CD8-positive, alpha-beta memory T cell (primary cell): ENCODE results near the gene SLC17A7. TPM values are rescaled to one million over a fixed set of nuclear protein-coding genes. Genes with fewer than 3 reads are reported as not detected.
"Not testable (repeated sequence)": the region's sequence is repeated elsewhere in the genome, so short reads cannot be mapped to it uniquely, and the experiment has no call there.

ENCODE experiments used
- CTCF ChIA-PET: fragments of 350-600 bp; sonication (Branson Sonifier 250); formaldehyde crosslinking; loops from one replicate; lab custom pipeline; 2021; ENCODE audit warnings: antibody characterized with exemption; lab: Charles Lee
- POLR2A ChIA-PET: fragments of 350-600 bp; sonication (Branson Sonifier 250); formaldehyde crosslinking; loops from one replicate; lab custom pipeline; 2021; ENCODE audit warnings: antibody characterized with exemption; lab: Charles Lee
- DNase-seq, 5 donors: peaks; one replicate each; pipeline versions ENCODE4 v3.0.0 to v3.0.0-alpha.2; 2020 to 2022; ENCODE audit warnings: mixed read lengths in 1 of 5
- H3K27ac ChIP-seq: one replicate; pipeline ENCODE4 v1.7.0; 2013; ENCODE audit warnings: low read depth, mild to moderate bottlenecking, low read length, moderate library complexity
- H3K27me3 ChIP-seq: 2 replicates; pipeline ENCODE4 v1.7.0; 2013; ENCODE audit warnings: low read length, mild to moderate bottlenecking; ENCODE audit not compliant: insufficient read depth, poor library complexity, severe bottlenecking
- H3K36me3 ChIP-seq: 2 replicates; pipeline ENCODE4 v1.7.0; 2013; ENCODE audit warnings: mild to moderate bottlenecking, low read length, moderate library complexity; ENCODE audit not compliant: insufficient read depth
- H3K4me1 ChIP-seq: 2 replicates; pipeline ENCODE4 v1.7.0; 2013; ENCODE audit warnings: mild to moderate bottlenecking, low read length, moderate library complexity; ENCODE audit not compliant: insufficient read depth
- H3K4me3 ChIP-seq: 2 replicates; pipeline ENCODE4 v1.7.0; 2013; ENCODE audit warnings: mild to moderate bottlenecking, low read length
- H3K9me3 ChIP-seq: 2 replicates; pipeline ENCODE4 v1.7.0; 2013; ENCODE audit warnings: mild to moderate bottlenecking, low read length
- H3K27ac Mint-ChIP-seq, 8 donors: one replicate each; pipeline ENCODE4 v1.8.0; 2020 to 2021; ENCODE audit warnings: mixed read lengths in 8 of 8, mild to moderate bottlenecking in 6 of 8, inconsistent platforms in 3 of 8, moderate library complexity in 3 of 8
- H3K27me3 Mint-ChIP-seq, 2 donors: one replicate each; pipeline ENCODE4 v1.8.0; 2020 to 2021; ENCODE audit warnings: mixed read lengths in 2 of 2, mild to moderate bottlenecking in 1 of 2, moderate library complexity in 1 of 2
- H3K36me3 Mint-ChIP-seq, 3 donors: one replicate each; pipeline ENCODE4 v1.8.0; 2020 to 2021; ENCODE audit warnings: mixed read lengths in 3 of 3, inconsistent platforms in 1 of 3, mild to moderate bottlenecking in 1 of 3
- H3K4me1 Mint-ChIP-seq, 3 donors: one replicate each; pipeline ENCODE4 v1.8.0; 2020 to 2021; ENCODE audit warnings: mixed read lengths in 3 of 3, inconsistent platforms in 1 of 3, mild to moderate bottlenecking in 1 of 3
- H3K4me3 Mint-ChIP-seq, 7 donors: one replicate each; pipeline ENCODE4 v1.8.0; 2020 to 2021; ENCODE audit warnings: mixed read lengths in 7 of 7, mild to moderate bottlenecking in 6 of 7, moderate library complexity in 4 of 7, inconsistent platforms in 2 of 7
- H3K9me3 Mint-ChIP-seq, 5 donors: one replicate each; pipeline ENCODE4 v1.8.0; 2020 to 2022; ENCODE audit warnings: mixed read lengths in 5 of 5, mild to moderate bottlenecking in 3 of 5, moderate library complexity in 2 of 5, inconsistent platforms in 1 of 5
- polyA plus RNA-seq: library from polyadenylated mRNA; unstranded; fragments of 300-500 nt; fragmentation: Illumina TruSeq; gene quantifications from one replicate; pipeline ENCODE4 v1.2.3, GENCODE V29; 2021
- total RNA-seq, 2 experiments: library from RNA; stranded (reverse); gene quantifications; one replicate each; pipeline ENCODE4 v1.2.3, GENCODE V29; 2021

Gene SLC17A7
- total and polyA plus RNA-seq, 3 experiments from 2014 or later = 0.07 to 0.09 TPM; not detected in 1

- no peaks in the 10 kb centered on the region for H3K9me3 ChIP-seq
- peaks cover 14% of the 10 kb centered on the region for H3K36me3 ChIP-seq
- H3K27me3 ChIP-seq = no peaks in the 10 kb centered on the region
- H3K27ac Mint-ChIP-seq = peak within 1 kb of the TSS; percentile 80 to 100 (median 100)
- H3K36me3 Mint-ChIP-seq = peaks cover 8 to 65% (median 12%) of the 10 kb centered on the region in 3 donors
- peak within 1 kb of the TSS; percentile 93 to 100 (median 98) for H3K4me3 Mint-ChIP-seq
- DNase-seq = peak; percentile 88 to 97 (median 93)
- ChIA-PET POLR2A (interaction anchor here (0.6 to 3.0 kb wide), 11 partner anchors 10 to 1341 kb away, joined by 3 to 62 read pairs (median 5); partner anchors contain the start of gene RPS11), CTCF (interaction anchor here (0.7 to 4.7 kb wide), 6 partner anchors 10 to 44 kb away, joined by 3 to 51 read pairs (median 3); partner anchors contain the start of genes FLT3LG and RPS11)
- H3K27ac ChIP-seq = peak within 1 kb of the TSS; percentile 99
- H3K4me3 ChIP-seq = peak within 1 kb of the TSS; percentile 99
- peaks cover 43 to 69% (median 48%) of the 10 kb centered on the region in 3 donors for H3K4me1 Mint-ChIP-seq
- H3K4me1 ChIP-seq = peaks cover 48% of the 10 kb centered on the region
- no peaks in the 10 kb centered on the region for H3K27me3 Mint-ChIP-seq
- no peaks in the 10 kb centered on the region for H3K9me3 Mint-ChIP-seq
Observed at GRCh38 chr19:49451430-49452181, 10.3 kb upstream of the SLC17A7 start, which contains the start of gene PIH1D1. PIH1D1 (minus strand) TSS chr19:49451814; CDS start chr19:49451574, 240 bp downstream.

GRCh38 chr19:49450405-49450804 is 9.1 kb upstream of the SLC17A7 start:
- peak overlapping the region; percentile 64 to 100 (median 98) for H3K4me3 Mint-ChIP-seq
- POLR2A ChIA-PET = interaction anchor here (0.5 to 0.7 kb wide), 2 partner anchors 41 to 45 kb away, joined by 3 read pairs; no protein-coding TSS in a partner anchor
- peak overlapping the region in 7 of 8 donors; percentile 66 to 100 (median 80) for H3K27ac Mint-ChIP-seq
- H3K4me1 Mint-ChIP-seq = peaks cover 41 to 61% (median 44%) of the 10 kb centered on the region in 3 donors
- H3K9me3 Mint-ChIP-seq = no peaks in the 10 kb centered on the region
- H3K27me3 Mint-ChIP-seq = no peaks in the 10 kb centered on the region
- H3K27me3 ChIP-seq = no peaks in the 10 kb centered on the region
- peak overlapping the region; percentile 99 for H3K4me3 ChIP-seq
- peaks cover 8 to 64% (median 11%) of the 10 kb centered on the region in 3 donors for H3K36me3 Mint-ChIP-seq
- no peak for DNase-seq
- H3K36me3 ChIP-seq = peaks cover 14% of the 10 kb centered on the region
- no peaks in the 10 kb centered on the region for H3K9me3 ChIP-seq
- CTCF ChIA-PET = interaction anchor here (1.2 to 4.7 kb wide), 2 partner anchors 20 to 26 kb away, joined by 3 to 51 read pairs; no protein-coding TSS in a partner anchor
- H3K27ac ChIP-seq = peak overlapping the region; percentile 88
- H3K4me1 ChIP-seq = peaks cover 48% of the 10 kb centered on the region

- no peak for DNase-seq
- Mint-ChIP-seq H3K4me1 (peaks cover 43 to 66% (median 44%) of the 10 kb centered on the region in 3 donors), H3K9me3 (no peaks in the 10 kb centered on the region), H3K4me3 (peak overlapping the region in 4 of 7 donors; percentile 14 to 55 (median 33)), H3K36me3 (peaks cover 8 to 59% (median 11%) of the 10 kb centered on the region in 3 donors), H3K27ac (peak overlapping the region in 7 of 8 donors; percentile 15 to 94 (median 53)), H3K27me3 (no peaks in the 10 kb centered on the region)
- Histone ChIP-seq H3K4me1 (peaks cover 41% of the 10 kb centered on the region), H3K27me3 (no peaks in the 10 kb centered on the region), H3K4me3 (no peak overlapping the region), H3K27ac (no peak overlapping the region), H3K9me3 (no peaks in the 10 kb centered on the region), H3K36me3 (peaks cover 14% of the 10 kb centered on the region)
- POLR2A ChIA-PET = no interaction called here
- CTCF ChIA-PET = interaction anchor here (1.4 to 2.5 kb wide), 3 partner anchors 22 to 121 kb away, joined by 3 to 12 read pairs (median 5); no protein-coding TSS in a partner anchor
Observed at GRCh38 chr19:49448432-49448786, 7.1 kb upstream of the SLC17A7 start.

GRCh38 chr19:49447485-49448431 is 6.4 kb upstream of the SLC17A7 start:
- Histone ChIP-seq H3K9me3 (no peaks in the 10 kb centered on the region), H3K36me3 (peaks cover 14% of the 10 kb centered on the region), H3K27ac (no peak overlapping the region), H3K4me1 (peaks cover 38% of the 10 kb centered on the region), H3K27me3 (no peaks in the 10 kb centered on the region), H3K4me3 (no peak overlapping the region)
- Mint-ChIP-seq H3K36me3 (peaks cover 8 to 53% (median 11%) of the 10 kb centered on the region in 3 donors), H3K4me1 (peaks cover 38 to 64% (median 39%) of the 10 kb centered on the region in 3 donors), H3K27me3 (peaks cover 0 to 2% of the 10 kb centered on the region in 2 donors), H3K4me3 (peak overlapping the region in 2 of 7 donors; percentile 14 to 33), H3K27ac (peak overlapping the region in 6 of 8 donors; percentile 15 to 94 (median 57)), H3K9me3 (no peaks in the 10 kb centered on the region)
- CTCF ChIA-PET = interaction anchor here (1.4 to 2.5 kb wide), 3 partner anchors 23 to 122 kb away, joined by 3 to 12 read pairs (median 5); no protein-coding TSS in a partner anchor
- DNase-seq = no peak
- POLR2A ChIA-PET = interaction anchor here (0.6 kb wide), 2 partner anchors 52 to 108 kb away, joined by 3 to 9 read pairs; no protein-coding TSS in a partner anchor

GRCh38 chr19:49445997-49446396 is 4.7 kb upstream of the SLC17A7 start:
- H3K27ac ChIP-seq = no peak overlapping the region
- H3K36me3 Mint-ChIP-seq = peaks cover 5 to 47% (median 6%) of the 10 kb centered on the region in 3 donors
- peak overlapping the region in 1 of 7 donors; percentile 65 for H3K4me3 Mint-ChIP-seq
- CTCF ChIA-PET = interaction anchor here (1.5 to 2.6 kb wide), 5 partner anchors 8 to 54 kb away, joined by 3 to 17 read pairs (median 8); no protein-coding TSS in a partner anchor
- peaks cover 14% of the 10 kb centered on the region for H3K36me3 ChIP-seq
- peaks cover 38 to 65% (median 42%) of the 10 kb centered on the region in 3 donors for H3K4me1 Mint-ChIP-seq
- H3K9me3 ChIP-seq = no peaks in the 10 kb centered on the region
- peak overlapping the region in 3 of 8 donors; percentile 38 to 57 (median 56) for H3K27ac Mint-ChIP-seq
- H3K4me1 ChIP-seq = peaks cover 37% of the 10 kb centered on the region
- no peak overlapping the region for H3K4me3 ChIP-seq
- H3K27me3 Mint-ChIP-seq = peaks cover 13 to 14% of the 10 kb centered on the region in 2 donors
- POLR2A ChIA-PET = interaction anchor here (0.8 to 1.0 kb wide), 2 partner anchors 24 to 28 kb away, joined by 3 read pairs; partner anchors contain the start of gene FLT3LG
- DNase-seq = no peak
- peaks cover 14% of the 10 kb centered on the region for H3K27me3 ChIP-seq
- H3K9me3 Mint-ChIP-seq = no peaks in the 10 kb centered on the region

- peaks cover 31 to 32% of the 10 kb centered on the region in 2 donors for H3K27me3 Mint-ChIP-seq
- H3K4me3 ChIP-seq, H3K9me3 ChIP-seq, DNase-seq, H3K27ac ChIP-seq, H3K9me3 Mint-ChIP-seq: not testable (repeated sequence)
- H3K4me1 ChIP-seq = peaks cover 27% of the 10 kb centered on the region
- ChIA-PET CTCF (interaction anchor here (1.5 to 2.6 kb wide), 6 partner anchors 8 to 52 kb away, joined by 3 to 17 read pairs (median 8); no protein-coding TSS in a partner anchor), POLR2A (interaction anchor here (0.7 to 0.8 kb wide), 3 partner anchors 9 to 223 kb away, joined by 6 to 15 read pairs (median 6); no protein-coding TSS in a partner anchor)
- peaks cover 34 to 55% (median 38%) of the 10 kb centered on the region in 3 donors for H3K4me1 Mint-ChIP-seq
- H3K27ac Mint-ChIP-seq = peak overlapping the region in 6 of 8 donors; percentile 74 to 93 (median 86)
- peaks cover 5 to 33% (median 7%) of the 10 kb centered on the region in 3 donors for H3K36me3 Mint-ChIP-seq
- H3K27me3 ChIP-seq = peaks cover 30% of the 10 kb centered on the region
- peaks cover 12% of the 10 kb centered on the region for H3K36me3 ChIP-seq
- peak overlapping the region; percentile 75 to 92 (median 84) for H3K4me3 Mint-ChIP-seq
Observed at GRCh38 chr19:49444100-49444700, 2.9 kb upstream of the SLC17A7 start.
